Activated CD4-positive, alpha-beta T cell treated with anti-CD3 and anti-CD28 coated beads, Interleukin-2, amount 10 ng/mL, durations not matched to agents 7 days and 5 days (primary cell): Measurements from ENCODE around the gene RALGAPB. TPM values are rescaled to one million over a fixed set of nuclear protein-coding genes. Genes with fewer than 3 reads are reported as not detected.
"Not testable (repeated sequence)": the region's sequence is repeated elsewhere in the genome, so short reads cannot be mapped to it uniquely, and the experiment has no call there.

Experiments used
- CTCF ChIA-PET: fragments of 350-600 bp; sonication (Branson Sonifier 250); formaldehyde crosslinking; loops from one replicate; lab custom pipeline; 2021; ENCODE audit warnings: antibody characterized with exemption; lab: Charles Lee
- POLR2A ChIA-PET: fragments of 350-600 bp; sonication (Branson Sonifier 250); formaldehyde crosslinking; loops from one replicate; lab custom pipeline; 2021; ENCODE audit warnings: antibody characterized with exemption; lab: Charles Lee
- DNase-seq: peaks from one replicate; pipeline ENCODE4 v3.0.0-alpha.2; 2020
- H3K27ac Mint-ChIP-seq: one replicate; pipeline ENCODE4 v1.8.0; 2021; ENCODE audit warnings: mild to moderate bottlenecking, moderate library complexity, mixed read lengths
- H3K27me3 Mint-ChIP-seq: one replicate; pipeline ENCODE4 v1.8.0; 2021; ENCODE audit warnings: mixed read lengths
- H3K36me3 Mint-ChIP-seq: one replicate; pipeline ENCODE4 v1.8.0; 2021; ENCODE audit warnings: low read depth, mixed read lengths
- H3K4me1 Mint-ChIP-seq: one replicate; pipeline ENCODE4 v1.8.0; 2021; ENCODE audit warnings: mixed read lengths
- H3K4me3 Mint-ChIP-seq: one replicate; pipeline ENCODE4 v1.8.0; 2021; ENCODE audit warnings: mild to moderate bottlenecking, moderate library complexity, mixed read lengths
- H3K9me3 Mint-ChIP-seq: one replicate; pipeline ENCODE4 v1.8.0; 2021; ENCODE audit warnings: mixed read lengths
- total RNA-seq, 2 experiments: library from RNA; stranded (reverse); gene quantifications; one replicate each; pipeline ENCODE4 v1.2.3, GENCODE V29; 2021

RALGAPB gene
- total RNA-seq, 2 experiments from 2014 or later, result 31.1 to 36.7 TPM

GRCh38 chr20:38434301-38434741, 38.3 kb upstream of the RALGAPB start:
- peaks cover 44% of the 10 kb centered on the region for H3K4me1 Mint-ChIP-seq

DNA sequence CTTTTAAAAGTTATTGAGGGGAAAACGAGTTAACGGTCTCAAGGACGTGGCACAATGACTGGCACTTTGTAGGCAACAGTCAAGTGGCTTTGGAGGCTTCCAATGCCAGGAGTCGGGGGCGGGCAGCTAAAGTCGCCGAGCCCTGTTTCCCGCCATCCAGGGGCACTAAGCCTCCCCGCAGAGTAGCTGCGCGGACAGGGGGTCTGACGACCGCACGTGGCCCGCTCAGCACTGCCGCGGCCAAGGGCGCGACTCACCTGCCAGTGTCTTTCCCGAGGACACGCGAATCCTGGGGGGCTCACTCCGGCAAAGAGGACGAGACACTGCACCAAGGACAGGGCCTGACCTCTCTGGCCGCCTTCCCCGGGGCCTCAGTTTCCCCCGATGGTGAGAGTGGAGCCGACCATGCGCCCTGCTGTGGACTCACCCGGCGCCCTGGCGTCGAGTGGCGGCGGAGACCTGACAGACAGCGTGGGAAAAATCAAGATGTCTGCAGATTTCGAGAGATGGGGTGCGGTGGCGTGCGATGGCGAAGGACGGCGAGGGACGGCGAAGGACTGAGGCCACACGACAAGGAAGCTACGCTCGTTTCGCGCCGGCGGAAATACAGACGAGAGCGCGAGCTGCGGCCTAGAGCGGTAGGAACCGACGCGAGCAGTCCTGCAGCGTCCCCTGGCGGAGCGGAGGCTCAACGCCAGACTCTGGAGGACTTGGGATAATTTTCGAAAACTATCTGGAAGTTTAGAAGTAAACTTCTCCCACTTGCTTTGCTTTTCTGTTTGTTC, 37.7 kb upstream of the RALGAPB start, which contains the start of gene SNHG17:
SNHG17 (minus strand) TSS at position 559 of the 785 bp plus-strand sequence.
- CTCF ChIA-PET, result interaction anchor here (0.6 to 4.5 kb wide), 17 partner anchors 8 to 401 kb away, joined by 3 to 88 read pairs (median 5); partner anchors contain the start of genes RALGAPB, RPRD1B and TTI1

More at GRCh38 chr20:38434301-38434741, 38.3 kb upstream of the RALGAPB start:
- Mint-ChIP-seq H3K27ac (peak overlapping the region; percentile 91), H3K36me3 (peaks cover 52% of the 10 kb centered on the region), H3K4me3 (peak overlapping the region; percentile 82), H3K27me3 (peaks cover 7% of the 10 kb centered on the region), H3K9me3 (no peaks in the 10 kb centered on the region)
- ChIA-PET POLR2A (interaction anchor here (0.6 to 2.1 kb wide), 2 partner anchors 13 to 18 kb away, joined by 3 to 23 read pairs; no protein-coding TSS in a partner anchor), CTCF (interaction anchor here (1.5 to 4.5 kb wide), 8 partner anchors 8 to 39 kb away, joined by 3 to 88 read pairs (median 12); partner anchors contain the start of gene RALGAPB)
- peak; percentile 16 for DNase-seq

DNA sequence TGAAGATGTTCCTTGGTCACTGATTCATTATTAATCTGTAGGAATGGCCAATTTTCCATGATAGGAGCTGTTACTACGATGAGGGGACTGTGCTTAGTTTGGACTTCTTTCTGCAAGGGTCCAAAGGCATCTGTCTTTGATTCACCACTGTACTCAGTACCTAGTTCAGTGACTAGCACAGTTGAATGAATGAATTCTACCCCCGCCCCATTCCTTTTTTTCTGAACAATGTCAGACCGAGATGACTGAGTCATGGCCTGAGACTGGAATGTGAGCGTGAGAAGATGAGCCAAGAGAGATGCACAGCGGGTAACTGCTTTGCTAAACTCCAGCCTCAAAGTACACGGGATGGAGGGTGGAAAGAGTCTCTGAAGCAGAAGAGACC, 37.1 kb upstream of the RALGAPB start:
- Mint-ChIP-seq H3K27me3 (peaks cover 9% of the 10 kb centered on the region), H3K27ac (peak overlapping the region; percentile 91), H3K4me1 (peaks cover 39% of the 10 kb centered on the region), H3K9me3 (no peaks in the 10 kb centered on the region), H3K4me3 (peak overlapping the region; percentile 82), H3K36me3 (peaks cover 44% of the 10 kb centered on the region)
- ChIA-PET CTCF (interaction anchor here (1.0 to 4.5 kb wide), 15 partner anchors 9 to 402 kb away, joined by 3 to 88 read pairs (median 6); partner anchors contain the start of genes RALGAPB, RPRD1B and TTI1), POLR2A (interaction anchor here (0.7 to 2.1 kb wide), 4 partner anchors 9 to 65 kb away, joined by 3 to 23 read pairs (median 4); no protein-coding TSS in a partner anchor)
- DNase-seq, result no peak

More for the DNA sequence above, 37.7 kb upstream of the RALGAPB start, which contains the start of gene SNHG17:
- H3K36me3 Mint-ChIP-seq, result peaks cover 45% of the 10 kb centered on the region
- H3K4me3 Mint-ChIP-seq, result peak within 1 kb of the TSS; percentile 82
- H3K9me3 Mint-ChIP-seq, result no peaks in the 10 kb centered on the region
- peak; percentile 90 for DNase-seq
- H3K27me3 Mint-ChIP-seq, result peaks cover 9% of the 10 kb centered on the region
- POLR2A ChIA-PET, result interaction anchor here (0.6 to 2.1 kb wide), 5 partner anchors 9 to 65 kb away, joined by 3 to 23 read pairs (median 3); no protein-coding TSS in a partner anchor
- H3K27ac Mint-ChIP-seq, result peak within 1 kb of the TSS; percentile 91
- H3K4me1 Mint-ChIP-seq, result peaks cover 39% of the 10 kb centered on the region

GRCh38 chr20:38437796-38438195, 34.8 kb upstream of the RALGAPB start:
- H3K9me3 Mint-ChIP-seq, result no peaks in the 10 kb centered on the region
- H3K36me3 Mint-ChIP-seq, result peaks cover 21% of the 10 kb centered on the region
- peaks cover 11% of the 10 kb centered on the region for H3K27me3 Mint-ChIP-seq
- H3K27ac Mint-ChIP-seq, result no peak overlapping the region
- peaks cover 19% of the 10 kb centered on the region for H3K4me1 Mint-ChIP-seq
- H3K4me3 Mint-ChIP-seq, result no peak overlapping the region
- ChIA-PET CTCF (interaction anchor here (0.6 to 1.2 kb wide), 5 partner anchors 9 to 643 kb away, joined by 3 to 7 read pairs (median 3); no protein-coding TSS in a partner anchor), POLR2A (no interaction called here)
- no peak for DNase-seq

DNA sequence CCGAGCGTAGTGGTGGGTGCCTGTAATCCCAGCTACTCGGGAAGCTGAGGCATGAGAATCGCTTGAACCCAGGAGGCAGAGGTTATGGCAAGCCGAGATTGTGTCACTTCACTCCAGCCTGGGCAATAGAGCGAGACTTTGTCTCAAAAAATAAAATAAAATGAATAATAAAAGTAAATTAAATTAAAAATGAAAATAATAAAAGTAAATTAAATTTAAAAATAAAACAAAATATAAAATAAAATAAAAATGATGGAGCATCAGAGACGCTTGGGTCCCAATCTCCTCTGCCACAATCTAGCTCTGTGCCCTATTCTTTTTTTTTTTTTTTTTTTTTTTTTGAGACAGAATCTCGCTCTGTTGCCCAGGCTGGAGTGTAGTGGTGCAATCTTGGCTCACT, 31.5 kb upstream of the RALGAPB start:
- CTCF ChIA-PET, POLR2A ChIA-PET, H3K36me3 Mint-ChIP-seq, H3K4me1 Mint-ChIP-seq, H3K27ac Mint-ChIP-seq, H3K9me3 Mint-ChIP-seq, H3K4me3 Mint-ChIP-seq, DNase-seq: not testable (repeated sequence)
- H3K27me3 Mint-ChIP-seq, result peaks cover 13% of the 10 kb centered on the region

- Mint-ChIP-seq H3K27ac (no peak overlapping the region), H3K9me3 (no peaks in the 10 kb centered on the region), H3K4me1 (peaks cover 10% of the 10 kb centered on the region), H3K4me3 (no peak overlapping the region), H3K27me3 (peaks cover 13% of the 10 kb centered on the region), H3K36me3 (no peaks in the 10 kb centered on the region)
- POLR2A ChIA-PET, result no interaction called here
- DNase-seq, result no peak
- CTCF ChIA-PET, result no interaction called here
Observed at GRCh38 chr20:38441916-38442315, 30.7 kb upstream of the RALGAPB start.

- Mint-ChIP-seq H3K4me3 (no peak overlapping the region), H3K4me1 (peaks cover 29% of the 10 kb centered on the region), H3K27me3 (peaks cover 5% of the 10 kb centered on the region), H3K27ac (no peak overlapping the region), H3K36me3 (peaks cover 5% of the 10 kb centered on the region), H3K9me3 (no peaks in the 10 kb centered on the region)
- no peak for DNase-seq
- CTCF ChIA-PET, result interaction anchor here (0.9 to 4.2 kb wide), 6 partner anchors 10 to 48 kb away, joined by 4 to 88 read pairs (median 14); partner anchors contain the start of genes RALGAPB and SNHG17
- POLR2A ChIA-PET, result interaction anchor here (3.2 kb wide), 1 partner anchor 11 kb away, joined by 23 read pairs; the partner anchor contains the start of gene SNHG17
Observed at GRCh38 chr20:38445381-38445796, 27.3 kb upstream of the RALGAPB start.

DNA sequence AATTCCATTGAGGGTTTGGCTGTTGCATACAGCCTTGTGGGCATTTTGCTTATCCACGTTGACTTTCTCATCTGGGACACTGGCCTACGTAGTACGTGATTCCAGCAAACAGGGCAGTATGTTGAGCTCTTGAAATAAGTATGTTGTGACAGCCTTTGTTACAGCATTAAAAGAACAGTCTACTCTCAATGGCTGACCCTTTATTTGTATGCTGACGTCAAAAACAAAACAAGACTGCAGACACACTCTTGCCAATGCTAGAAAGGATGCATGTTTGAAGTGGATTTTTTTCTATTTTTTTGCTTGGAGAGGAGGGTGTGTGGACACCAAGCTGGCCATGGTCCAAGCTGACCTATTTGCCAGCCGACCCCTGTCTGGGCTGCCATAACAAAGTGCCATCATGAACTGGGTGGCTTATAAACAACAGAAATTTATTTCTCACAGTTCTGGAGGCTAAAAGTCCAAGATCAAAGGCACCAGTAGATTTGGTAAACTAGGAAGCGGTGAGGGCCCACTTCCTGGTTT, 26.7 kb upstream of the RALGAPB start:
- peaks cover 31% of the 10 kb centered on the region for H3K4me1 Mint-ChIP-seq
- H3K4me3 Mint-ChIP-seq, result peak overlapping the region; percentile 72
- POLR2A ChIA-PET, result interaction anchor here (3.2 kb wide), 1 partner anchor 11 kb away, joined by 23 read pairs; the partner anchor contains the start of gene SNHG17
- DNase-seq, result no peak
- H3K27me3 Mint-ChIP-seq, result peaks cover 5% of the 10 kb centered on the region
- CTCF ChIA-PET, result interaction anchor here (0.7 to 4.2 kb wide), 9 partner anchors 9 to 47 kb away, joined by 4 to 88 read pairs (median 7); partner anchors contain the start of genes RALGAPB and SNHG17
- H3K9me3 Mint-ChIP-seq, result no peaks in the 10 kb centered on the region
- peaks cover 11% of the 10 kb centered on the region for H3K36me3 Mint-ChIP-seq
- peak overlapping the region; percentile 82 for H3K27ac Mint-ChIP-seq

GRCh38 chr20:38446441-38447209, 26.0 kb upstream of the RALGAPB start:
- CTCF ChIA-PET, result interaction anchor here (0.6 to 4.2 kb wide), 14 partner anchors 9 to 83 kb away, joined by 3 to 88 read pairs (median 6); partner anchors contain the start of genes RALGAPB and SNHG17

GRCh38 chr20:38447251-38447661, 25.4 kb upstream of the RALGAPB start:
- Mint-ChIP-seq H3K4me1 (peaks cover 31% of the 10 kb centered on the region), H3K4me3 (peak overlapping the region; percentile 72), H3K27me3 (peaks cover 5% of the 10 kb centered on the region), H3K36me3 (peaks cover 14% of the 10 kb centered on the region), H3K9me3 (no peaks in the 10 kb centered on the region), H3K27ac (peak overlapping the region; percentile 82)
- POLR2A ChIA-PET, result interaction anchor here (3.2 kb wide), 1 partner anchor 13 kb away, joined by 23 read pairs; the partner anchor contains the start of gene SNHG17
- no peak for DNase-seq
- CTCF ChIA-PET, result interaction anchor here (0.6 to 2.1 kb wide), 8 partner anchors 10 to 476 kb away, joined by 3 to 27 read pairs (median 4); partner anchors contain the start of genes RALGAPB and SNHG17

More at GRCh38 chr20:38446441-38447209, 26.0 kb upstream of the RALGAPB start:
- peak; percentile 92 for DNase-seq
- POLR2A ChIA-PET, result interaction anchor here (3.2 kb wide), 1 partner anchor 12 kb away, joined by 23 read pairs; the partner anchor contains the start of gene SNHG17
- Mint-ChIP-seq H3K27ac (peak overlapping the region; percentile 82), H3K36me3 (peaks cover 14% of the 10 kb centered on the region), H3K9me3 (no peaks in the 10 kb centered on the region), H3K4me3 (peak overlapping the region; percentile 72), H3K4me1 (peaks cover 31% of the 10 kb centered on the region), H3K27me3 (peaks cover 5% of the 10 kb centered on the region)
